NCI-H2227 (cell line): ENCODE data around the gene MTURN.

ENCODE experiments used
- DNase-seq: peaks from one replicate; lab custom pipeline; 2025; ENCODE audit not compliant: unreplicated experiment; lab: John Stamatoyannopoulos, UW

MTURN gene

DNA sequence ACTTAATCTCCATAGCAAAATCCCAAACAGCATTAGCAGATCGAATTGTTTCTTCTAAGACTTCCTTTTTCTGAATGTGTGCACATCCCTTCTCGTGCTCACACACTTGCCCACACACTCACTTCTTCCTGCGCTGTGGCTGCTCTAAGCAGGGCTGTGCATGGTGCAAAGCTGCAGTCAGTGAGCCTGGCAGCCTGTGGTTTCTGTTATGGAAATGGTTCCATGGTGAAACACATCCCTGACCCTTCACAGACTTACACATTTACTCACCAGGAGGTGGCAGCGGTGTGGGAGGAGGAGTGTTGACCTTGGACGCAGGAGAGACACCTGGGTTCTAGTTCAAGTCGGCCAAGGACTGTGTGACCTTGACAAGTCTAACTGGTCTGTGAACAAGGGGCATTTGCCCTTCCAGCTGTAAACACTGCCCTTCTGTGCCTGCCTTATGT lies 24.9 kb downstream of the MTURN start:
- peak; percentile 17 for DNase-seq

DNA sequence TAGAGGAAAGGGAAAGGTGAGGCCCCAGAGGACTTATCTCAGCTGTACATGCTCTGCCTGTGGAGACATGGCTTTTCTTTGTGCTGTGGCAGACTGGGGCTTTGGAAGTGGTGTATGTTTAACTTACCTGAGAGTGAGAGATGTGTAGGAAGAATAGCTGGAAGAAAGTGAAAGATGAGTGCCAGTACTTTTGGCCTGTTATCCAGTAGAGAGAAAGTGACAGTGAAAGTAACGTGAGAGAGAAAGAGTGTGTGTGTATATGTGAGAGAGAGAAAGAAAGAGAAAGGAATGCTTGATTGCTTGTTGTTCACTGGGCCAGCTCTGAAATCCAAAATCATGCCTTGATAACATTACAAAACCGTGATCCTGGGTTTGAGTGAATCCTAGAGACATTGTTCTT lies 25.5 kb downstream of the MTURN start:
- no peak for DNase-seq

DNA sequence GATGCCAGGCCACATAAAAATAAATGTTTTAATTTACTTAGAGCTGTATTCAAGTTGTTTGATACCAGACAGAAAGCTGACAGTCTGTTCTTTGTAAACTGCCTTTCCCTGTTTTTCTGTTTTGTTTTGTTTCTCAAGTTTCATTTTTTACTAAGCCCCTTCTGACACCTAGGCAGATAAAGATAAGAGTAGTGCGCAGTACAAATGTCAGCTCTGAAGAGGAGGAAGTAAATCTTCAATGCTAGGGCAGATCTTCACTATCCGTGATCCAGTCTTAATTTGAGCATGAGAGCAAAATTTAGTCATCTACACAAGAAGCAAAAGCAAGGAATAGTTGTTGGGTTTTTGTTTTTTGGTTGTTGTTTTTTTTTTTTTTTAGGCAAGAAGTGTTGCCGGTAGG lies 27.3 kb downstream of the MTURN start:
- DNase-seq, result no peak

DNA sequence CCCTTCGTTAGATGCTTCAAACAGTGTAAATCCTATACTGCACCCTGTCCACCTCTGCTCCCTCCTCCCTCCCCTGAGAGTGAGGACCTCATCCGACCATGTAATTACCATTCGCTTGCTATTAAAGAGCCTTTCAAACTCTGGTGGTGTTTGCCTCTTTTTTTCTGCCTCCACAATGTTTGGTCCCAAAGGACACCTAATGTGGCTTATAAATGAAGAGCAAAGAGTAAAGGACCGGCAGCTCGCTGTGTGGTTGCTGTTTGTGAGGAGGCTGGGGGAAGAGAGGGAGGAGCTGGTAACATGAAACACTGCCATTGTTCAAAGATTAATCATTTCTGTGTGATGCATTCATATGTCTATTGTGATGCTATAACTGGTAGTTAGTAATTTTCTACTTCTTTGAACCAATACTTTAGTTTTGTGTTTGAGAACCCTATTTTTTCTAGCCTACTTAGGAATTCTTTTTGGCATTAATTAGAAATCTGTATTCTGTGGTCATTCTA lies 27.9 kb downstream of the MTURN start:
- peak; percentile 54 for DNase-seq

- DNase-seq, result peak; percentile 17
These were observed 28.6 kb downstream of the MTURN start for GRCh38 chr7:30163231-30163894.

DNA sequence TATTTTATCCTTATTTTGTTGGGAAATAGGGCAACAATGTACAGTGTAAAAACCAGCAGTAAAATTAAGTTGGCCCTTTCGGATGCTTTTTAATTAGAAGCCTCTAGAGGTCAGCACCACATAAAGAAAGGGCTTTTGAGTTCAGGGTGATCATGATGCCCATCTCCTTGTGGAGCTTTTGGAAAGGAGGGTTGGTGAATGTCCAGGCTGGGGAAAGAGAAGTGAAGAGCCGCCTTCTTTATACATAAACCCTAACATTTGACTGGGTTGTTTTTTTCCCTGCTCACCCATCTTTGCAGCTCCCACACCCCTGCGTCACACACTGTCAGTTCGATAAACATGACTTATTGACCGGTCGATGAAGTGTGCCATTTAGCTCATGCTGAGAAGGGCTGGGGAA lies 29.8 kb downstream of the MTURN start:
- peak; percentile 59 for DNase-seq

- no peak for DNase-seq
These were observed 30.8 kb downstream of the MTURN start for GRCh38 chr7:30165590-30165989.

DNA sequence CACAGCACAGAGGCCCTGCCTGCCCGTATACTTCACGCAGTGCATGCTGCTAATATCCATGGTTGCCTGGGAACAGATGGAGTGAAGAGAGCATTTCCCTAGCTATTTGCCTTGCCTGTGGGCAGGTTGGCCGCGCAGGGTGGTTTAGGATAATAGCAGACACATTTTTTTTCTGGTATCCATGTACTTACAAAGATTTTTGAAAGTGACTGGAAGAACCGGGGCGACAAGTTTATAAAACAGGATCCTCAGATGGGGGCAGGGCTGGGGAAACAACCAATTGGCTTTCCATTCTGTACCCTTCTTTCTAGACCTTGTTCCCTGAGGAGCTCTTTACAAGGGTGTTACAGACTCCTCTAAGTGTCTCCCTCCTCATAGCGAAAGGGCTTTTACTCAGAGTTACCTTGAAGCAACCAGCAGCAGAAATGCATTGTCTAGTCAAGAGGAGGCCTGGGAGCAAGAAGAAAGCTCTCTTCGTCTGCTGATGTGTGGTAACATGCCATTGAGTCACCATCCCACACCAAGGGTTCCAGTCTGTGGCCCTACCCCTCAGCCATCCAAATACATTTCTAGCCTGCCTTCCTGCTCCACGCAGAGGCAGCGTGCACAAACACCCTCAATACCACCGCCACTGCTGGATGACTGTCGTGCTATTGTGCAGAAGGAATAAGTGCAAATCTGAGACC lies 31.5 kb downstream of the MTURN start:
- peak; percentile 63 for DNase-seq

- DNase-seq, result no peak
These were observed 32.1 kb downstream of the MTURN start for GRCh38 chr7:30166841-30167235.

DNA sequence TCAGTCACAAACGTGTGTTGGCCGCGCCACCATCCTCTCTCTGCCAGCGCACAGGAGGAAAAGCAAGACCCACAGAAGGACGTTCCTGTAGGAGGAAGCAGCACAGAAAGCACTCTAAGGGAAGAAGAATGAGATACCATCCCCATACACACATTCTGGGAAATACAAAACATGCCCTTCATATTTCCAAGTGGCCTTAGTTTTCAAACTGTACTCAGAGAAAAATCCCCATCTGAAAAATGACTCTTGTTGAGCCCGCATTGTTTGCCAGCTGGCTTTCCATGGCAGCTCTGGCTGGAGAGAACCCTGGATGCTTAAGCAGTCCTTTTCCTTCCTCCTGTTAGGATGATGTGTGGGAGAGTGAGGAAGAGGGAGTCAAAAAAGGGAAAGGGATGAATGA lies 33.1 kb downstream of the MTURN start:
- DNase-seq, result no peak

GRCh38 chr7:30168835-30169573 lies 34.2 kb downstream of the MTURN start:
- no peak for DNase-seq

- DNase-seq, result no peak
These were observed 34.8 kb downstream of the MTURN start for GRCh38 chr7:30169579-30169978.

DNA sequence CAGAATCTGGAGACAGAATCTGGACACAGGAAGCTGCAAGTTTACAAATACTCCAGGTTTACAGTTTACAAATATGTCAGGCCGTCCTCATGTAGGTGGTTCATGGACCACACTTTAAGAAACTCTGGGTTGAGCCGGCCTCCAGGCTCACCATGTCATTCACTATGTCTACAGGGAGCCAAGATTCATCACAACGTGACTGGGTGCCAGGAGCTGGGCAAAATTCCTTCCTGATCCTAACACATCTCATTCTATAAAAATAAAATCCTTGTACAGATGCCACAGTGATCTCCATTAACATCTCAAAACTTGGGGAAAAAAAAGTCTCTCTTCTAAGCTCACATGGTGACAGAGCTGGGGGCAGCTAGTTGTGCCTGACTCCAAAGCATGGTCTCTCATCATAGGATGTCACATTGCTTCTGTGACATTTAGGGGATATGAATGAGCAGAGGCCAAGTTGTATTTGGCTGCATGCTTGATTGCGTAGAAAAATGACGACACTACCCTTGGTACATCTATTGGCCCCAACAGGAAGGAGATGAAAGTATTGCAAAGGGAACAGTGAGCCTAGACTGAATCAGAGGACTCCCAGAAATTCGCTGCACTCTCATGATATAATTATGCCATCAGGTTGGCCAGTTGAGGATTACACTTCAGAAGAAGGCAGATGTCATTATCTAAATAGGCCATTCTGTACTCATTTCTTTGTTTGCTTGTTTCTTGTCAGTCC lies 35.9 kb downstream of the MTURN start:
- no peak for DNase-seq

- no peak for DNase-seq
These were observed 37.1 kb downstream of the MTURN start for GRCh38 chr7:30171766-30172447.

- DNase-seq, result no peak
These were observed 37.7 kb downstream of the MTURN start for GRCh38 chr7:30172451-30172850.

DNA sequence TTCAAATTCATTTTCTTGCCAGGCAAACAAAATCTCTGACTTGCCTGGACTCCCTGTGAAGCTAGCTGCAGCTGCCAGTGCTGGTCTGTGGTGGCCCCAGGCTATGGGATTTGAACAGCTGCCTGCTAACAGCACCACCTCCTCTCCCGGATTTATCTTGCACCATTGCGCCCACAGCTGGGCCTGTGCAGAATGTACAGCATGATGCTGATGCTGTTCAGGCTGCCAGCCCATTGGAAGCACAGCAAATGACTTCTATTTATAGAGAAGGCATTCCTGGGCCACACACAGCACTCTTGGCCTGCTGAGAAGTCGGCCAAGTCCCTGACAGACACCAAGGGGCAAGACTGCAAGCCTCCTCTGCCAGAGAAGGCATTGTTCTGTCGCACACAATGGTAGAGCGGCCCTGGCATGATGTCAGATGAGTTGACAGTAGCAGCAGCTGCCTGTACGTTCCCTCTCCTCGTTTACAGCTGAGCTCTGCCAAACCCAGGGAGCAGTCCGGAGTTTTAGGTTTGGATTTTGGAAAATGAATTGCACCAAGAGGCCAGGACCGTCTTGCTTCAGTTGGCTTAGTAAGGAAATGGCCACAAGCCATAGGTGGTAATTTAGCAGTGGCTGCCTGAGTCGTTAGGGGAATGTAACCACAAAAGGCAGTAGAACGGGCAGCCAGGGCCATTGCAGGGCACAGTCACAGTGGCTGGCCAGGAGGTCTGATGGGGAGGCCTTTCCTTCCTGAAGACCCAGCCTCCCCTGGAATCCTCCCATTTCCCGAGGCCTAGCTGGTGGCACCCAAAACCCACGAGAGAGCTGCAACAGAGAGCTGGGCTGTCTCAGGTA lies 38.5 kb downstream of the MTURN start:
- peak; percentile 57 for DNase-seq

- no peak for DNase-seq
These were observed 40.4 kb downstream of the MTURN start for GRCh38 chr7:30175180-30175579.

DNA sequence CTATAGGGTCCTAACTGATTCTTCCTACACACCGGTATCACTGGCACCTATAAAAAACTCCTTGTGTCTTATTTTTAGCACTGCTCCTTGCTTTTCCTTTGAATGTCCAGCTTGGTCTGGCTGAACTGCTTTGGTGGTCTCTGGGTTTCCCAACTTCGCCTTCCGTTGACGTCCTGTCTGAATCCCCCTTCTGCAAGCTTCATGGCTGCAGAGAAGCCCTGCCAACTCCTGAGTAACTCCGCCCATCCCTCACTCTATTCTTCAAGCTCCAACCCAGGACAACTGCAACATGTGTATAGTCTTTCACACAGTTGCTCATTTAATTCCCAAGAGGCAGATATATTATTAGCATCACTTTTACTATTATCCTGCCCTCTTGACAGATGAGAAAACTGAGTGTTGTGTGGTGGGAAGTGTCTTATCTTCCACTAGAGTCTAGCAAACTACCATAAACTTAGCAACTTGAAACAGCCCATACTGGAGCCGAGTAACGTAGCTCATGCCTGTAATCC lies 40.9 kb downstream of the MTURN start:
- DNase-seq, result no peak

- no peak for DNase-seq
These were observed 41.8 kb downstream of the MTURN start for GRCh38 chr7:30176463-30177109.
